ENCODE data around the gene MLN.

DNA sequence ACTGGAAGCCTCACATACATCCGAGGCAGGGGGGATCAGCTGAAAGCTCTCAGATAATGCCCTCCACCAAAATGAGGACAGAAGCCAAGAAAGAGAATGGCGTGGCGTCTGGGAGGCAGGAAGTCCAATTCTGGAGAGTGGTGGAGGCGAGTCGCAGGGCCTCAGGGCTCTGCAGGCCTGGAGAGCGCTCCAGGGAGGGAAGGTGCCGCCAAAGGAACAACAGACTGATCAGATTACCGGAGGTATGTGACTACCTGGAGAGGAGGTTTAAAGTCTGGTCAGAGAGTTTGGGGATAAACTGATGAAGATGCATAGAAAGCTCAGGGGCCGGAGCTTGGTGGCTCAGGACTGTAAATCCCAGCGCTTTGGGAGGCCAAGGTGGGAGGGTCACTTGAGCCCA lies 45.9 kb downstream of the MLN start:
- TF ChIP-seq, protein P1, sequence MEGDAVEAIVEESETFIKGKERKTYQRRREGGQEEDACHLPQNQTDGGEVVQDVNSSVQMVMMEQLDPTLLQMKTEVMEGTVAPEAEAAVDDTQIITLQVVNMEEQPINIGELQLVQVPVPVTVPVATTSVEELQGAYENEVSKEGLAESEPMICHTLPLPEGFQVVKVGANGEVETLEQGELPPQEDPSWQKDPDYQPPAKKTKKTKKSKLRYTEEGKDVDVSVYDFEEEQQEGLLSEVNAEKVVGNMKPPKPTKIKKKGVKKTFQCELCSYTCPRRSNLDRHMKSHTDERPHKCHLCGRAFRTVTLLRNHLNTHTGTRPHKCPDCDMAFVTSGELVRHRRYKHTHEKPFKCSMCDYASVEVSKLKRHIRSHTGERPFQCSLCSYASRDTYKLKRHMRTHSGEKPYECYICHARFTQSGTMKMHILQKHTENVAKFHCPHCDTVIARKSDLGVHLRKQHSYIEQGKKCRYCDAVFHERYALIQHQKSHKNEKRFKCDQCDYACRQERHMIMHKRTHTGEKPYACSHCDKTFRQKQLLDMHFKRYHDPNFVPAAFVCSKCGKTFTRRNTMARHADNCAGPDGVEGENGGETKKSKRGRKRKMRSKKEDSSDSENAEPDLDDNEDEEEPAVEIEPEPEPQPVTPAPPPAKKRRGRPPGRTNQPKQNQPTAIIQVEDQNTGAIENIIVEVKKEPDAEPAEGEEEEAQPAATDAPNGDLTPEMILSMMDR (IDR thresholded peaks at IDR 0.05), result no peak
- TF ChIP-seq POLR2AphosphoS5 (IDR thresholded peaks at IDR 0.05), result no peak
- no peak for TF ChIP-seq POLR2A (IDR thresholded peaks at IDR 0.05)
